Upper lobe of left lung (tissue), 6 donors: ENCODE results near the gene NBAS. TPM values are rescaled to one million over a fixed set of nuclear protein-coding genes. Genes with fewer than 3 reads are reported as not detected.
"Not testable (repeated sequence)": the region's sequence is repeated elsewhere in the genome, so short reads cannot be mapped to it uniquely, and the experiment has no call there.

Experiments
- ATAC-seq, 2 donors: fragments of 200-7000 bp; cut with Tn5 transposase; one replicate each; pipeline ENCODE4 v1.9.1; 2022; ENCODE audit warnings: mild to moderate bottlenecking in 2 of 2, moderate library complexity in 2 of 2; ENCODE audit not compliant: low FRiP score in 2 of 2
- DNase-seq, 2 donors: peaks; one replicate each; pipeline ENCODE4 v3.0.0-alpha.2; 2019 to 2020
- H3K27ac ChIP-seq, 4 donors: fragments of 200-600 bp; sonication (generic); one replicate each; pipeline ENCODE4 v1.5.1; 2016 to 2019
- H3K27me3 ChIP-seq, 4 donors: fragments of 200-600 bp; sonication (generic); one replicate each; pipeline ENCODE4 v1.5.1; 2017 to 2019
- H3K36me3 ChIP-seq, 4 donors: fragments of 200-600 bp; sonication (generic); one replicate each; pipeline ENCODE4 v1.5.1; 2016 to 2019
- H3K4me1 ChIP-seq, 4 donors: fragments of 200-600 bp; sonication (generic); one replicate each; pipeline ENCODE4 v1.5.1; 2018 to 2019
- H3K4me3 ChIP-seq, 4 donors: fragments of 200-600 bp; sonication (generic); one replicate each; pipeline ENCODE4 v1.5.1; 2017 to 2019; ENCODE audit warnings: mild to moderate bottlenecking in 2 of 4, moderate library complexity in 1 of 4
- H3K9me3 ChIP-seq, 4 donors: fragments of 200-600 bp; sonication (generic); one replicate each; pipeline ENCODE4 v1.5.1; 2018 to 2019
- CTCF ChIP-seq, 6 experiments: fragments of 450-650 bp in 4 of 6; fragments of 200-600 bp in 2 of 6; sonication (generic) in 2 of 6; IDR thresholded peaks; one replicate each; pipeline ENCODE4 v1.5.1; 2016 to 2019; ENCODE audit warnings: antibody characterized with exemption in 6 of 6
- EP300 ChIP-seq, 4 donors: sonication (generic); formaldehyde crosslinking; IDR thresholded peaks; one replicate each; pipeline ENCODE4 v1.5.1; 2017; ENCODE audit warnings: antibody characterized with exemption in 4 of 4, control low read depth in 2 of 4
- POLR2A ChIP-seq, 4 donors: fragments of 450-650 bp; IDR thresholded peaks; one replicate each; pipeline ENCODE4 v1.5.1; 2016 to 2017; ENCODE audit warnings: antibody characterized with exemption in 4 of 4, mild to moderate bottlenecking in 2 of 4
- POLR2AphosphoS5 ChIP-seq, 2 donors: sonication (generic); formaldehyde crosslinking; IDR thresholded peaks; one replicate each; pipeline ENCODE4 v1.5.1; 2017; ENCODE audit warnings: antibody characterized with exemption in 2 of 2
- WGBS, 2 donors: methylation state at CpG; one replicate each; pipeline ENCODE4 v1.1.5; 2017 to 2018; 5-methylcytosine and 5-hydroxymethylcytosine counted together
- total RNA-seq, 6 donors: library from RNA; depleted of rRNA in 4 of 6; stranded (reverse); fragments of >200 nt in 4 of 6; gene quantifications; one replicate each; pipeline versions ENCODE4 v1.1.0 to v1.2.1, GENCODE V29; 2016 to 2021
- donor health status: DM: no; HTN: no; CAD: no; lungs with moderate emphysema.
- donor health status: DM: no; HTN: yes; CAD: no; lungs with severe emphysema.

NBAS gene
- total RNA-seq, 6 donors from 2014 or later: 33.2 to 75.5 (median 43.1) TPM

- Histone ChIP-seq H3K9me3 (no peaks in the 10 kb centered on the region), H3K4me1 (no peaks in the 10 kb centered on the region), H3K27me3 (no peaks in the 10 kb centered on the region), H3K27ac (no peak overlapping the region), H3K36me3 (no peaks in the 10 kb centered on the region), H3K4me3 (no peak overlapping the region)
- ATAC-seq (no peak), DNase-seq (no peak)
- TF ChIP-seq POLR2A (IDR thresholded peaks at IDR 0.05) (no peak), CTCF (IDR thresholded peaks at IDR 0.05) (no peak), EP300 (IDR thresholded peaks at IDR 0.05) (no peak)
- WGBS, 2 donors: 88 to 93% methylated on average over 4 of the region's 4 CpGs
These were observed 114.2 kb downstream of the NBAS start for GRCh38 chr2:15446961-15447360.

GRCh38 chr2:15445891-15446562 is 115.1 kb downstream of the NBAS start:
- TF ChIP-seq POLR2AphosphoS5 (IDR thresholded peaks at IDR 0.05) (no peak), EP300 (IDR thresholded peaks at IDR 0.05) (no peak), POLR2A (IDR thresholded peaks at IDR 0.05) (no peak), CTCF (IDR thresholded peaks at IDR 0.05) (no peak)
- Histone ChIP-seq H3K4me1 (no peaks in the 10 kb centered on the region), H3K36me3 (no peaks in the 10 kb centered on the region), H3K4me3 (no peak overlapping the region), H3K27me3 (no peaks in the 10 kb centered on the region), H3K27ac (no peak overlapping the region), H3K9me3 (no peaks in the 10 kb centered on the region)
- no peak for ATAC-seq
- 91 to 94% methylated on average over 2 of the region's 2 CpGs for WGBS, 2 donors
- DNase-seq: no peak

DNA sequence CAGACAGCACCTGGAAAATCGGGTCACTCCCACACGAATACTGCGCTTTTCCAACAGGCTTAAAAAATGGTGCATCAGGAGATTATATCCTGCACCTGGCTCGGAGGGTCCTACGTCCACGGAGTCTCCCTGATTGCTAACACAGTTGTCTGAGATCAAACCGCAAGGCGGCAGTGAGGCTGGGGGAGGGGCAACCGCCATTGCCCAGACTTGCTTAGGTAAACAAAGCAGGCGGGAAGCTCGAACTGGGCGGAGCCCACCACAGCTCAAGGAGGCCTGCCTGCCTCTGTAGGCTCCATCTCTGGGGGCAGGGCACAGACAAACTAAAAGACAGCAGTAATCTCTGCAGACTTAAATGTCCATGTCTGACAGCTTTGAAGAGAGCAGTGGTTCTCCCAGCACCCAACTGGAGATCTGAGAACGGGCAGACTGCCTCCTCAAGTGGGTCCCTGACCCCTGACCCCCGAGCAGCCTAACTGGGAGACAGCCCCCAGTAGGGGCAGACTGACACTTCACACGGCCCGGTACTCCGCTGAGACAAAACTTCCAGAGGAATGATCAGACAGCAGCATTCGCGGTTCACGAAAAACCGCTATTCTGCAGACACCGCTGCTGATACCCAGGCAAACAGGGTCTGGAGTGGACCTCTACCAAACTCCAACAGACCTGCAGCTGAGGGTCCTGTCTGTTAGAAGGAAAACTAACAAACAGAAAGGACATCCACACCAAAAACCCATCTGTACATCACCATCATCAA is 121.2 kb downstream of the NBAS start:
- not testable (repeated sequence) for H3K9me3 ChIP-seq, H3K4me3 ChIP-seq, H3K27me3 ChIP-seq, H3K27ac ChIP-seq, H3K36me3 ChIP-seq, H3K4me1 ChIP-seq, ATAC-seq
- peak in 1 of 2 donors; percentile 20 for DNase-seq
- 94 to 98% methylated on average over 10 to 22 of the region's 22 CpGs for WGBS, 2 donors

GRCh38 chr2:15439366-15439765 is 121.8 kb downstream of the NBAS start:
- H3K4me1 ChIP-seq, H3K4me3 ChIP-seq, ATAC-seq, H3K27ac ChIP-seq, H3K9me3 ChIP-seq, H3K27me3 ChIP-seq, H3K36me3 ChIP-seq: not testable (repeated sequence)
- 95 to 98% methylated on average over 10 of the region's 10 CpGs for WGBS, 2 donors
- peak in 1 of 2 donors; percentile 24 for DNase-seq

GRCh38 chr2:15436195-15436594 is 124.9 kb downstream of the NBAS start:
- no peaks in the 10 kb centered on the region for H3K9me3 ChIP-seq
- no peak overlapping the region for H3K4me3 ChIP-seq
- H3K4me1 ChIP-seq: no peaks in the 10 kb centered on the region
- no peaks in the 10 kb centered on the region for H3K36me3 ChIP-seq
- no peaks in the 10 kb centered on the region for H3K27me3 ChIP-seq
- H3K27ac ChIP-seq: no peak overlapping the region
- no peak for TF ChIP-seq POLR2A (IDR thresholded peaks at IDR 0.05)
- no peak for TF ChIP-seq POLR2AphosphoS5 (IDR thresholded peaks at IDR 0.05)
- no peak for TF ChIP-seq EP300 (IDR thresholded peaks at IDR 0.05)
- TF ChIP-seq CTCF (IDR thresholded peaks at IDR 0.05): no peak
- 95 to 96% methylated on average over 2 of the region's 2 CpGs for WGBS, 2 donors
- no peak for ATAC-seq
- no peak for DNase-seq

- H3K36me3 ChIP-seq: no peaks in the 10 kb centered on the region
- WGBS, 2 donors: 76 to 80% methylated on average over 5 of the region's 5 CpGs
- no peak overlapping the region for H3K4me3 ChIP-seq
- ATAC-seq (no peak), DNase-seq (no peak)
- no peak for TF ChIP-seq POLR2AphosphoS5 (IDR thresholded peaks at IDR 0.05)
- TF ChIP-seq CTCF (IDR thresholded peaks at IDR 0.05): no peak
- no peak for TF ChIP-seq EP300 (IDR thresholded peaks at IDR 0.05)
- TF ChIP-seq POLR2A (IDR thresholded peaks at IDR 0.05): no peak
- H3K27ac ChIP-seq: no peak overlapping the region
- no peaks in the 10 kb centered on the region for H3K4me1 ChIP-seq
- no peaks in the 10 kb centered on the region for H3K27me3 ChIP-seq
- H3K9me3 ChIP-seq: no peaks in the 10 kb centered on the region
These were observed 125.7 kb downstream of the NBAS start for GRCh38 chr2:15435474-15435873.
